Progenitor cell of endocrine pancreas (in vitro differentiated cells): ENCODE measurements around the gene GLRX5. TPM values are rescaled to one million over a fixed set of nuclear protein-coding genes. Genes with fewer than 3 reads are reported as not detected.

ENCODE experiments used
- DNase-seq: peaks from one replicate; pipeline ENCODE4 v3.0.0; 2021; ENCODE audit warnings: low spot score; ENCODE audit not compliant: unreplicated experiment
- H3K27ac Mint-ChIP-seq: 2 replicates; pipeline ENCODE4 v1.8.0; 2021; ENCODE audit warnings: mild to moderate bottlenecking, moderate library complexity, mixed read lengths
- H3K27me3 Mint-ChIP-seq: 2 replicates; pipeline ENCODE4 v1.8.0; 2021; ENCODE audit warnings: mixed read lengths
- H3K36me3 Mint-ChIP-seq: 2 replicates; pipeline ENCODE4 v1.8.0; 2022; ENCODE audit warnings: mixed read lengths; ENCODE audit not compliant: insufficient read depth
- H3K4me1 Mint-ChIP-seq: 2 replicates; pipeline ENCODE4 v1.8.0; 2021; ENCODE audit warnings: low read depth, mixed read lengths
- H3K4me3 Mint-ChIP-seq: 2 replicates; pipeline ENCODE4 v1.8.0; 2021; ENCODE audit warnings: low read depth, mild to moderate bottlenecking, moderate library complexity, mixed read lengths
- H3K9me3 Mint-ChIP-seq: 2 replicates; pipeline ENCODE4 v1.8.0; 2021; ENCODE audit warnings: low read depth, mixed read lengths
- total RNA-seq: library from RNA; stranded (reverse); gene quantifications from 2 replicates; pipeline ENCODE4 v1.2.1, GENCODE V29; 2021
- TF ChIP-seq, protein P1 (sequence below): fragments of 200-600 bp; sonication (generic); IDR thresholded peaks from one replicate; pipeline ENCODE4 v1.5.0; 2021; ENCODE audit warnings: antibody characterized with exemption, mild to moderate bottlenecking; ENCODE audit not compliant: unreplicated experiment

The GLRX5 gene
- total RNA-seq, 1 donor from 2014 or later, result 54.8 TPM

DNA sequence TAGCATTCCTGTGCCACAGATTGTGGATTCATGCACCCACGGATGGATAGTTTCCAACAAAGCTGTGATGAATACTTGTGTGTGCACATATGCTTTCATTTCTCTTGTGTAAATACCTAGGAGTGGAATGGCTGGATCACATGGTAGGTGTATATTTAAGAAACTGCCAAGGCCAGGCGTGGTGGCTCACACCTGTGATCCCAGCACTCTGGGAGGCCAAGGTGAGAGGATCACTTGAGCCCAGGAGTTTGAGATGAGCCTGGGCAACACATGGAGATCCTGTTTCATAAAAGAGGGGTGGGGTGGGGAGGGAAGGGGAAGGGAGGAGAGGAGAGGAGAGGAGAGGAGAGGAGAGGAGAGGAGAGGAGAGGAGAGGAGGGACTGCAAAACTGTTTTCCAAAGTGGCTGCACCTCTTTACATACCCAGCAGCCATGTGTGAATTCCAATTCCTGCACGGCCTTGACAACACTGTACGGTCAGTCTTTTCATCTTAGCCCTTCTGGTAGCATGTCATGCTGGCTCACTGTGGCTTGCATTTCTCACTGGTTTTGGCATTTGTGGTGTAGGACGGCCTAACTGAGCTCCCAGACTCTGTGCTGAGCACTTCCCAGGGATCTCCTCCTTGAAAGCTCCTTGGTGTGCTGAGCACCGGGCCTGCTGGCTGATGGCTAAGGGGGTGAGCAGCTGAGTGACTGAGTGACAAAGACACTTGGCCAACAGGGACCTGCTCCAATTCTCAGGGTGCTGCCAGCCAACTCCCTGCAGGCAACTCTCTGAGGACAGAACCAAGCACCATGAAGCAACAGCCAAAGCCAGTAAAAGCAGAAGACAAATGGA lies 46.3 kb upstream of the GLRX5 start:
- peaks cover 19% of the 10 kb centered on the region for H3K4me1 Mint-ChIP-seq
- peaks cover 4% of the 10 kb centered on the region for H3K27me3 Mint-ChIP-seq
- H3K36me3 Mint-ChIP-seq, result no peaks in the 10 kb centered on the region
- no peak overlapping the region for H3K27ac Mint-ChIP-seq
- H3K4me3 Mint-ChIP-seq, result no peak overlapping the region
- TF ChIP-seq, protein P1, sequence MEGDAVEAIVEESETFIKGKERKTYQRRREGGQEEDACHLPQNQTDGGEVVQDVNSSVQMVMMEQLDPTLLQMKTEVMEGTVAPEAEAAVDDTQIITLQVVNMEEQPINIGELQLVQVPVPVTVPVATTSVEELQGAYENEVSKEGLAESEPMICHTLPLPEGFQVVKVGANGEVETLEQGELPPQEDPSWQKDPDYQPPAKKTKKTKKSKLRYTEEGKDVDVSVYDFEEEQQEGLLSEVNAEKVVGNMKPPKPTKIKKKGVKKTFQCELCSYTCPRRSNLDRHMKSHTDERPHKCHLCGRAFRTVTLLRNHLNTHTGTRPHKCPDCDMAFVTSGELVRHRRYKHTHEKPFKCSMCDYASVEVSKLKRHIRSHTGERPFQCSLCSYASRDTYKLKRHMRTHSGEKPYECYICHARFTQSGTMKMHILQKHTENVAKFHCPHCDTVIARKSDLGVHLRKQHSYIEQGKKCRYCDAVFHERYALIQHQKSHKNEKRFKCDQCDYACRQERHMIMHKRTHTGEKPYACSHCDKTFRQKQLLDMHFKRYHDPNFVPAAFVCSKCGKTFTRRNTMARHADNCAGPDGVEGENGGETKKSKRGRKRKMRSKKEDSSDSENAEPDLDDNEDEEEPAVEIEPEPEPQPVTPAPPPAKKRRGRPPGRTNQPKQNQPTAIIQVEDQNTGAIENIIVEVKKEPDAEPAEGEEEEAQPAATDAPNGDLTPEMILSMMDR, result no peak
- no peak for DNase-seq
- no peaks in the 10 kb centered on the region for H3K9me3 Mint-ChIP-seq

DNA sequence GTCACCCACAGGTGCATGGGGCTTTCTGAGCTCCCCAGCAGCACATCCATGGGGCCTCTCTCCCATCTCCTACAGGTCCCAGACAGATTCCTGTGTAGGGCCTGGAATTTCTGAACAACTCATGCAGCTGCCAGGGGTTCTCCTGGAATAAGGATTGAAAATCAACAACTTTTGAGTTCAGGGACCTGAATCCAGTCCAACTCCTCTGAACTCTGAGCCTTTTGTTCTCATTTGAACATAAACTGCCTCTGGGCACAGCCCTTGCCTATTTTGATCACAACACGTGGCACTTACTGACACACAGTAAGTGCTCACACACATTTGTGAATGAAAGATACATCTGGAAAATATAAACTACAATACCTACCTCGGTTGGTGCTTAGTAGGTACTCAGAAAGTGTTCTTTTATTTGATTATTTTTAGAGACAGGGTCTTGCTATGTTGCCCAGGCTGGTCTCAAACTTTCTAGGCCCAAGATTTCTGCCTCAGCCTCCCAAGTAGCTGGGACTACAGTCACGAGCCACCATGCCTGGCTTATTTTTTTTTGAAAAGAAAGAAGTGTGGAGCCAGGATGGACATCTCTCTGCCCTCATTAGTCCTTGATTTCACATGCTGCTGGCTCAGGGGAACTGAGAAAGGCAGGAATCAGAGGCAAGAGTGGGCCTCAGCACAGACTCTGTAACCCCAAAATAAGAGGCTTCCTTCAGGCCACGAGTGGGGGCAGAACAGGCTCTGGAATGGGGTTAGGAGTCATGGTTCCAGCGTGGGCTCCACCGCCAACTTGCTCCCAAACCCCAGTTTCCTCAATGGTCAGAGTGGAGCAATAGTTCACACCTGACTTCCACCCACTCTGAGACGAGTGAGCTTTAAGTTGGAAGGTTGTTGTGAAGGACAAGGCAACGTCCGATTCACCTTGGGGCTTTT lies 45.4 kb upstream of the GLRX5 start:
- no peak overlapping the region for H3K4me3 Mint-ChIP-seq
- no peak for DNase-seq
- peaks cover 16% of the 10 kb centered on the region for H3K4me1 Mint-ChIP-seq
- TF ChIP-seq, protein P1, result no peak
- H3K27me3 Mint-ChIP-seq, result peaks cover 9% of the 10 kb centered on the region
- no peak overlapping the region for H3K27ac Mint-ChIP-seq
- no peaks in the 10 kb centered on the region for H3K36me3 Mint-ChIP-seq
- no peaks in the 10 kb centered on the region for H3K9me3 Mint-ChIP-seq

DNA sequence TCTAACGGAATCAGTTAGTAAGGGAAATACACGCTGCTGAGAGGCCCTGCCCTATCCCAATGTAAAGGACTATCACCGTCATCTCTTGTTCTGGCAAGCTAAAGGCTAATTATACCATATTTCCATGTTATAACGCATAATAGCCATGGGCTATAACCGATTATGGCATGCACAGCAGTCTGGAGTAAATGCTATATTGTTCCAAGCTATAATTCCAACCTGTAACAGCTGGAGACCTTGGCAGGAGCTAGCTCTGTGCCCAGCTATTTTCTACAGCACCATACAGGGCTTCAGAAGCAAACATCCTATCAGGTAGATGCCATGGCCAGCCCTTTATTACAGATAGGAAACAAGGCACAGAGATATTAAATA lies 44.7 kb upstream of the GLRX5 start:
- TF ChIP-seq, protein P1, result no peak
- no peaks in the 10 kb centered on the region for H3K36me3 Mint-ChIP-seq
- H3K27ac Mint-ChIP-seq, result no peak overlapping the region
- H3K9me3 Mint-ChIP-seq, result no peaks in the 10 kb centered on the region
- peaks cover 9% of the 10 kb centered on the region for H3K27me3 Mint-ChIP-seq
- H3K4me1 Mint-ChIP-seq, result peaks cover 10% of the 10 kb centered on the region
- DNase-seq, result no peak
- H3K4me3 Mint-ChIP-seq, result no peak overlapping the region

DNA sequence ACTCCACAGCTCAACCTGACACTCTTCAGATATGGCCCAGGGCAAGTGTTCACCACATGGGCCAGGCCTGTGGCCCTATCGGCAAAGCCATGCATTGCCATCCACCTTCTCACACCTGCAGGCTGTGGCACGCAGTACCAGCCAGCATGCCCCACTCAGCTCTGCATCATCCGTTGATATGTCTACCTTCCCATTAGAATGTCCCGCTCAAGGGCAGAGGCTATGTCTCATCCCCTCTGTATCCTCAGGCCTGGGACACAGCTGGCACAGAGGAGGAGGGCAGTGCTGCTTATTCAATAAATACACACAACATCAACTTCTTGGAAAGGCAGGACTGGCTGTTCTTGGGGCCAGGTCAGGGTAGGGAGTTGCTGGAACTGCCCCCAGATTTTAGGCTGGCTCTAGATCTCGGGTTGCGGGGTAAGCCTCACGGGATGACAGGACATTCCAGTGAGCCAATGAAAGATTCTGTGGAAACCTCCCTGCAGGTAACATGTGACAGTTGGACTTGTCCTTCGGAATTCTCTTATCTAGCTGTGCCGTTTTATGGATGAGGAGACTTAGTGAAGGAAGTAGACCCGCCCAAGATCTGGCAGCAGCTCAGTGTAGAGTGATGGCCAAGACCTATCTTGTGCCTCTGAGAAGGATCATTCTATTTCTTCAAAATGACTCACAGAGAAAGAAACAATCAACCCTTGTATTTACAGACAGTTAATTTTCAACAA lies 44.0 kb upstream of the GLRX5 start:
- no peak overlapping the region for H3K4me3 Mint-ChIP-seq
- no peaks in the 10 kb centered on the region for H3K36me3 Mint-ChIP-seq
- TF ChIP-seq, protein P1, result no peak
- no peaks in the 10 kb centered on the region for H3K9me3 Mint-ChIP-seq
- no peak for DNase-seq
- H3K27me3 Mint-ChIP-seq, result peaks cover 12% of the 10 kb centered on the region
- H3K4me1 Mint-ChIP-seq, result peaks cover 2% of the 10 kb centered on the region
- H3K27ac Mint-ChIP-seq, result no peak overlapping the region
